HepG2 (cell line): Measurements from ENCODE around the gene TMEM253. TPM values are rescaled to one million over a fixed set of nuclear protein-coding genes. Genes with fewer than 3 reads are reported as not detected.
A peak's percentile ranks its signal among the peaks of the same experiment; 100 is the strongest.

Experiments used
- AGO1 ChIP-seq: fragments of 200-400 bp; formaldehyde crosslinking; IDR thresholded peaks from 2 replicates; pipeline ENCODE4 v1.6.1; 2017; ENCODE audit warnings: mild to moderate bottlenecking, low read depth, low read length, moderate library complexity; ENCODE audit not compliant: poor library complexity, severe bottlenecking
- AKAP8 ChIP-seq: sonication (generic); formaldehyde crosslinking; IDR thresholded peaks from 2 replicates; pipeline ENCODE4 v1.5.1; 2020; ENCODE audit warnings: mild to moderate bottlenecking, missing genetic modification reagents
- ARID2 ChIP-seq: sonication (generic); formaldehyde crosslinking; IDR thresholded peaks from 2 replicates; pipeline ENCODE4 v1.8.1; 2022; ENCODE audit warnings: mild to moderate bottlenecking, missing genetic modification reagents, borderline replicate concordance
- ATF1 ChIP-seq: IDR thresholded peaks from 2 replicates; pipeline ENCODE4 v1.6.1; 2016; ENCODE audit warnings: mild to moderate bottlenecking, control low read depth
- ERF ChIP-seq: IDR thresholded peaks from 2 replicates; pipeline ENCODE4 v1.6.1; 2018; ENCODE audit warnings: missing biosample characterization, missing genetic modification reagents
- HOXA3 ChIP-seq: sonication (generic); formaldehyde crosslinking; IDR thresholded peaks from 2 replicates; pipeline ENCODE4 v1.5.0; 2020; ENCODE audit warnings: missing genetic modification reagents
- MEIS2 ChIP-seq: sonication (generic); formaldehyde crosslinking; IDR thresholded peaks from 2 replicates; pipeline ENCODE4 v1.9.0; 2021; ENCODE audit warnings: mild to moderate bottlenecking, missing genetic modification reagents
- MTF1 ChIP-seq: sonication (generic); formaldehyde crosslinking; IDR thresholded peaks from 2 replicates; pipeline ENCODE4 v1.5.0; 2020; ENCODE audit warnings: missing genetic modification reagents
- RBFOX2 ChIP-seq: fragments of 200-400 bp; formaldehyde crosslinking; IDR thresholded peaks from 2 replicates; pipeline ENCODE4 v1.6.1; 2017; ENCODE audit warnings: low read depth, mild to moderate bottlenecking, low read length
- RXRA ChIP-seq: sonication (generic); formaldehyde crosslinking; IDR thresholded peaks from 2 replicates; pipeline ENCODE4 v1.5.1; 2020; ENCODE audit warnings: missing genetic modification reagents
- ZMYM4 ChIP-seq: sonication (generic); formaldehyde crosslinking; IDR thresholded peaks from 2 replicates; pipeline ENCODE4 v1.8.1; 2023; ENCODE audit warnings: mild to moderate bottlenecking, missing genetic modification reagents
- polyA plus RNA-seq, 8 experiments: library from polyadenylated mRNA; depleted of rRNA in 3 of 8; stranded (reverse) in 7 of 8; unstranded in 1 of 8; fragments of >200 nt; fragmentation: Illumina TruSeq in 4 of 8; extraction: Trizol in 4 of 8; gene quantifications; 2 replicates each; pipeline versions ENCODE4 v1.2.1 to v1.2.3, GENCODE V29; 2011 to 2016; ENCODE audit warnings: low read depth in 4 of 8, missing spikeins in 1 of 8, mixed read lengths in 1 of 8; ENCODE audit not compliant: insufficient read depth in 1 of 8
- total RNA-seq, 5 experiments: library from RNA; depleted of rRNA; stranded (reverse); fragments of >200 nt; fragmentation: Illumina TruSeq; extraction: Trizol; gene quantifications; 2 replicates each; pipeline ENCODE4 v1.2.3, GENCODE V29; 2016; ENCODE audit warnings: low read depth in 1 of 5
- TF ChIP-seq, protein P1 (sequence below): sonication (generic); formaldehyde crosslinking; IDR thresholded peaks from 2 replicates; pipeline ENCODE4 v1.5.0; 2020; ENCODE audit warnings: mild to moderate bottlenecking, missing genetic modification reagents
- TF ChIP-seq, protein P2 (sequence below): sonication (generic); formaldehyde crosslinking; IDR thresholded peaks from 2 replicates; pipeline ENCODE4 v1.4.0; 2020; ENCODE audit warnings: mild to moderate bottlenecking, missing genetic modification reagents

TMEM253 gene
- total and polyA plus RNA-seq, 2 of the 13 experiments (the other 11 are each of a cell fraction or from before 2014, with no cell fraction given), result 0.29 to 0.45 TPM

DNA sequence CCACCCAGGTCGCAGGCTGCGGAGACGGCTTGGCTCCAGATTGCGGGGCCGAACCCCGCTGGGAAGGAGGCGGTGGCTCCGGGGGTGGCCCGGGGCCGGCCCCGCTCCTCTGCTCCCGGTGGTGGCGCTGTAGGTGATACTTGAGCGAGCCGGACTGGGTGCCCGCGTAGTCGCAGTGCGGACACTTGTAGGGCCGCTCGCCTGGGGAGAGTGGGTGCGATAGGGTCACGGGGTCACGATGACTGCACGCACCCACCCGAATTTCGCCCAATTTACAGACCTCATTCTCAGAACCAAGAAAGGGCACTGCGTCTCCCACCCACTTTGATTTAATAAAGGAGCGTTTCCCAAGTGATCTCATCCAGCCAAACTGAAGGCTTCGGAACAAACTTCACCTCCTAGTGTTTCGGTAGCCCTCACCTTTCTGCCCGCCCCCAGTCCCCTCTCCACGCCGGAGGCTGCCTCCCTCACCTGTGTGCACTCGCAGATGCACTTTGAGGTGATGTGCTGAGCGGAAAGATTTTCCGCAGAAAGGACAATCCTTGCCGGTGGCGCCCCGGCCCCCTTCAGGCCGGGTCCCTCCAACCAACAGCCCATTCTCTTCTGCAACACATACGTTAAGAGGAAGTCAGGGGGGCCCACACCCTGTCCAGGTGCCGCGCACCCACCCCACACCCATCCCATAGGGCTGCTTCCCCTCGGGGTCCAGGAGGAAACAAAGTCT, 9.8 kb upstream of the TMEM253 start (continued):
- TF ChIP-seq AKAP8 (CRISPR knock-in tag), result no peak
- no peak for TF ChIP-seq ARID2
- TF ChIP-seq RXRA (CRISPR knock-in tag), result no peak
- TF ChIP-seq, protein P1, sequence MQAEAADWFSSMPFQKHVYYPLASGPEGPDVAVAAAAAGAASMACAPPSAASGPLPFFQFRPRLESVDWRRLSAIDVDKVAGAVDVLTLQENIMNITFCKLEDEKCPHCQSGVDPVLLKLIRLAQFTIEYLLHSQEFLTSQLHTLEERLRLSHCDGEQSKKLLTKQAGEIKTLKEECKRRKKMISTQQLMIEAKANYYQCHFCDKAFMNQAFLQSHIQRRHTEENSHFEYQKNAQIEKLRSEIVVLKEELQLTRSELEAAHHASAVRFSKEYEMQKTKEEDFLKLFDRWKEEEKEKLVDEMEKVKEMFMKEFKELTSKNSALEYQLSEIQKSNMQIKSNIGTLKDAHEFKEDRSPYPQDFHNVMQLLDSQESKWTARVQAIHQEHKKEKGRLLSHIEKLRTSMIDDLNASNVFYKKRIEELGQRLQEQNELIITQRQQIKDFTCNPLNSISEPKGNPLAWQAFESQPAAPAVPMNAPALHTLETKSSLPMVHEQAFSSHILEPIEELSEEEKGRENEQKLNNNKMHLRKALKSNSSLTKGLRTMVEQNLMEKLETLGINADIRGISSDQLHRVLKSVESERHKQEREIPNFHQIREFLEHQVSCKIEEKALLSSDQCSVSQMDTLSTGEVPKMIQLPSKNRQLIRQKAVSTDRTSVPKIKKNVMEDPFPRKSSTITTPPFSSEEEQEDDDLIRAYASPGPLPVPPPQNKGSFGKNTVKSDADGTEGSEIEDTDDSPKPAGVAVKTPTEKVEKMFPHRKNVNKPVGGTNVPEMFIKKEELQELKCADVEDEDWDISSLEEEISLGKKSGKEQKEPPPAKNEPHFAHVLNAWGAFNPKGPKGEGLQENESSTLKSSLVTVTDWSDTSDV, result no peak
- TF ChIP-seq, protein P2, sequence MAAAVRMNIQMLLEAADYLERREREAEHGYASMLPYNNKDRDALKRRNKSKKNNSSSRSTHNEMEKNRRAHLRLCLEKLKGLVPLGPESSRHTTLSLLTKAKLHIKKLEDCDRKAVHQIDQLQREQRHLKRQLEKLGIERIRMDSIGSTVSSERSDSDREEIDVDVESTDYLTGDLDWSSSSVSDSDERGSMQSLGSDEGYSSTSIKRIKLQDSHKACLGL (CRISPR knock-in tag), result 0 out of 2 replicates have a peak, but pooled peaks have one; percentile 57
- TF ChIP-seq MTF1 (CRISPR knock-in tag), result no peak
- no peak for TF ChIP-seq ERF (CRISPR knock-in tag)
- 0 out of 2 replicates have a peak, but pooled peaks have one; percentile 12 for TF ChIP-seq MEIS2
- peak; percentile 66 for TF ChIP-seq RBFOX2
- peak; percentile 20; the same call in 1 of the 2 replicates for TF ChIP-seq HOXA3 (CRISPR knock-in tag)
- no peak for TF ChIP-seq ATF1 (CRISPR knock-in tag)
- TF ChIP-seq AGO1, result peak; percentile 73
- no peak for TF ChIP-seq ZMYM4 (CRISPR knock-in tag)
